Loucy (cell line): ENCODE data around the gene VEZF1.

Experiments
- H2AFZ ChIP-seq: fragments of 200-600 bp; sonication (generic); 2 replicates; pipeline ENCODE4 v1.6.0; 2016; ENCODE audit warnings: antibody characterized with exemption, mild to moderate bottlenecking, low read length, moderate library complexity
- H3F3A ChIP-seq: fragments of 200-600 bp; 2 replicates; pipeline ENCODE4 v1.6.0; 2016; ENCODE audit warnings: antibody characterized with exemption, low read depth, mild to moderate bottlenecking
- H3K27me3 ChIP-seq: fragments of 200-600 bp; sonication (generic); 2 replicates; pipeline ENCODE4 v1.6.1; 2014; ENCODE audit warnings: low read length, mild to moderate bottlenecking; ENCODE audit not compliant: insufficient read depth, poor library complexity, severe bottlenecking
- H3K36me3 ChIP-seq: fragments of 200-600 bp; sonication (generic); 2 replicates; pipeline ENCODE4 v1.6.1; 2016; ENCODE audit warnings: low read length; ENCODE audit not compliant: insufficient read depth
- H3K4me1 ChIP-seq: fragments of 200-600 bp; sonication (generic); 2 replicates; pipeline ENCODE4 v1.5.1; 2014; ENCODE audit warnings: low read length, mild to moderate bottlenecking; ENCODE audit not compliant: insufficient read depth, poor library complexity, severe bottlenecking
- H3K4me2 ChIP-seq: fragments of 200-600 bp; sonication (generic); 2 replicates; pipeline ENCODE4 v1.6.0; 2014; ENCODE audit warnings: antibody characterized with exemption, low read length, low read depth, mild to moderate bottlenecking; ENCODE audit not compliant: poor library complexity, severe bottlenecking
- H3K4me3 ChIP-seq: fragments of 200-600 bp; sonication (generic); 2 replicates; pipeline ENCODE4 v1.5.1; 2014; ENCODE audit warnings: low read length, mild to moderate bottlenecking, mixed read lengths; ENCODE audit not compliant: poor library complexity, severe bottlenecking
- H3K79me2 ChIP-seq: fragments of 200-600 bp; sonication (generic); 2 replicates; pipeline ENCODE4 v1.6.1; 2014; ENCODE audit warnings: low read length; ENCODE audit not compliant: insufficient read depth
- H3K9ac ChIP-seq: fragments of 200-600 bp; sonication (generic); 2 replicates; pipeline ENCODE4 v1.6.0; 2014; ENCODE audit warnings: mild to moderate bottlenecking, low read depth, low read length, moderate library complexity; ENCODE audit not compliant: poor library complexity, severe bottlenecking
- H3K9me2 ChIP-seq: fragments of 200-600 bp; sonication (generic); replicated peaks from 2 replicates; pipeline ENCODE4 v1.6.1; 2016; ENCODE audit warnings: low read depth, low read length, mixed read lengths
- H3K9me3 ChIP-seq: fragments of 200-600 bp; sonication (generic); 2 replicates; pipeline ENCODE4 v1.6.1; 2014; ENCODE audit warnings: mild to moderate bottlenecking, antibody characterized with exemption, low read length, low read depth; ENCODE audit not compliant: insufficient read depth
- H4K20me1 ChIP-seq: fragments of 200-600 bp; sonication (generic); 2 replicates; pipeline ENCODE4 v1.6.0; 2014; ENCODE audit warnings: antibody characterized with exemption, low read length, mild to moderate bottlenecking; ENCODE audit not compliant: insufficient read depth, poor library complexity, severe bottlenecking
- EZH2phosphoT487 ChIP-seq: fragments of 200-600 bp; IDR thresholded peaks from 2 replicates; pipeline ENCODE4 v1.6.1; 2018; ENCODE audit warnings: antibody characterized with exemption, mild to moderate bottlenecking, moderate library complexity, borderline replicate concordance
- TF ChIP-seq, protein P1 (sequence below): fragments of 200-600 bp; sonication (generic); conservative IDR thresholded peaks from 2 replicates; pipeline ENCODE4 v1.5.1; 2014; ENCODE audit warnings: mild to moderate bottlenecking, antibody characterized with exemption, low read length

VEZF1 gene

DNA sequence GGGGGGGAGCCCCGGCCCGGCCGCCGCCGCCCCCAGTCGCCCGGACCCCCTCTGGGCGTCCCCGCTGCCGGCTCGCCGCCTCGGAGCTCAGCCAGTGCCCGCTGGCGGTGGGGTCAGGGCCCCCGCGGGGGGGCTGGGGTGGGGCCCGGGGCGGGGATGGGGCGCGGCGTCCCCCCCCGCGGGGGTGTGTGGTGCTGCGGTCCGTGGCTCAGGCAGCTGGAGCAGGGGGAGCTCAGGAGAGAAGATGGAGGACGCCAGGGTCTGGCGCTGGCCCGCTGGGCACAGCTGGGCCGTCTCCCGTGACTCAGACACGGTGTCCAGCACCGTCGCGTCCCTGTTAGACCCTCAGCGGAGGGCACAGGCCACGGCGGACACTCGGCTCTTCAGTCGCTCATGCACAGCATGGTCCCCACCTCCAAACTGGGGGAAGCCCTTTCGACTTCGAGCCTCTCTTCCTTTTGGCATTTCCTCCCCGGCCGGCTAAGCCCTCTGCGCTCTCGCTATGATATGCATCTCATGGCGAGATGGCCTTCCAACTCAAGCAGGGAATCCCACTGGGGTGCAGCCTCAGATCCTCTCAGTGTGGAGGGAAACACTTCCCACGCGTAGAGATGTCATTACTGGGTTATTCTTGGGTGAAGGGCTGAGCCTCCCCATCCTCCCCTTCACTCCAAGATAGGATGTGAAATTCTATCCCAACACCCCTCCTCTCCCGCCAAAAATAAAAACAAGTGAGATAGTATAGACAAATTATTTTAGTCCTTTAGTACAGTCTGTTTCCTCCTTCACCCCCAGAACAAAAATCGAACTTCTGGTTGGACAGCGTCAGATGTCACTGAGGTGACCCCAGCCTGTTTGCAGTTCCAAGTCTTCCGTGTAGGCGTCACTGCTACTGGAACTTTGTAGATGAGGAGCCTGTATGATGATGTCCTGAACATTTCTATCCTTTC, 522 bp upstream of the VEZF1 start:
- Histone ChIP-seq H3F3A (no peaks in the 10 kb centered on the region), H3K4me2 (peak overlapping the region; percentile 85), H3K9me2 (no peaks in the 10 kb centered on the region), H3K27me3 (no peaks in the 10 kb centered on the region), H3K9me3 (no peaks in the 10 kb centered on the region), H4K20me1 (peaks cover 42% of the 10 kb centered on the region), H3K4me3 (peak overlapping the region; percentile 97), H3K4me1 (peaks cover 45% of the 10 kb centered on the region), H3K9ac (peak overlapping the region; percentile 90), H3K79me2 (peaks cover 50% of the 10 kb centered on the region), H2AFZ (peak overlapping the region; percentile 89), H3K36me3 (no peaks in the 10 kb centered on the region)
- TF ChIP-seq, protein P1, sequence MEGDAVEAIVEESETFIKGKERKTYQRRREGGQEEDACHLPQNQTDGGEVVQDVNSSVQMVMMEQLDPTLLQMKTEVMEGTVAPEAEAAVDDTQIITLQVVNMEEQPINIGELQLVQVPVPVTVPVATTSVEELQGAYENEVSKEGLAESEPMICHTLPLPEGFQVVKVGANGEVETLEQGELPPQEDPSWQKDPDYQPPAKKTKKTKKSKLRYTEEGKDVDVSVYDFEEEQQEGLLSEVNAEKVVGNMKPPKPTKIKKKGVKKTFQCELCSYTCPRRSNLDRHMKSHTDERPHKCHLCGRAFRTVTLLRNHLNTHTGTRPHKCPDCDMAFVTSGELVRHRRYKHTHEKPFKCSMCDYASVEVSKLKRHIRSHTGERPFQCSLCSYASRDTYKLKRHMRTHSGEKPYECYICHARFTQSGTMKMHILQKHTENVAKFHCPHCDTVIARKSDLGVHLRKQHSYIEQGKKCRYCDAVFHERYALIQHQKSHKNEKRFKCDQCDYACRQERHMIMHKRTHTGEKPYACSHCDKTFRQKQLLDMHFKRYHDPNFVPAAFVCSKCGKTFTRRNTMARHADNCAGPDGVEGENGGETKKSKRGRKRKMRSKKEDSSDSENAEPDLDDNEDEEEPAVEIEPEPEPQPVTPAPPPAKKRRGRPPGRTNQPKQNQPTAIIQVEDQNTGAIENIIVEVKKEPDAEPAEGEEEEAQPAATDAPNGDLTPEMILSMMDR: peak; percentile 25
- no peak for TF ChIP-seq EZH2phosphoT487

DNA sequence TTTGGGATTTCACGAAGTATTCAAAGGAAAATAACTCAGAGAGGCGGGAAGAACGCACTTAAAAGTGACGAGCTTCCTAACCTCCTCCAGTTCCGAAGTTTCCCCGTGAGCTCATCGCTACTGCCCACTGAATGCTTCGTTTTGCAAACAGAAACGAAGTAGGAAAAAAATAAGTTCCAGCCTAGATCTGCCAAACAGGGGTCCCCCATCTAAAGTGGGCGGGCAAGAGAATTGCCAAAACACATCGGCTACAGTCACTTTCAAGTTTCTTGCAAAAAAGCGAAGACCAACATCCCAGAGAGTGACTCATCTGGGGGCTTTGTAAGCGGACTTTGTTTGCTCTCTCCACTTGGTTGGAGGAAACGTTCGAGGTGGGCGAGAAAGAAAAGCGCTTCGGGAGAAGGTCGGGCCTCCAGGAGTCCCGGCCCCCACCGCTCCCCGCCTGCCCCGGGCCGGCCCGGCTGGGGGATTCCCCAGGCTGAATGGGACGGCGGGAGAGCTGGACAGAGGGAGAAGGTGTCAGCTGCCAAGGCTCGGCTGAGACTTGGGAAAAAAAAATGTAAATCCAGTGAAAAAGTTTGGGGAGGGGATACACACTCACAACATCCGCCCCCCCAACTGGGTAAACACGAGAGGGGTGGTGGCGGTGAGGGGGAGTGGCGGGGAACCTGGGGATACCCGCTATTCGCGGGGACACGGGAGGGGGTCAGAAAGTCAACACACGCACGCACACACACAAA, 1.0 kb downstream of the VEZF1 start:
- Histone ChIP-seq H3K79me2 (peaks cover 65% of the 10 kb centered on the region), H3K9ac (peak overlapping the region; percentile 90), H3K36me3 (0 out of 2 replicates have a peak, but pooled peaks cover 8% of the 10 kb centered on the region), H2AFZ (peak overlapping the region; percentile 75; the same call in 1 of the 2 replicates), H3K4me2 (peak overlapping the region; percentile 81), H3F3A (no peaks in the 10 kb centered on the region), H4K20me1 (peaks cover 56% of the 10 kb centered on the region), H3K9me3 (no peaks in the 10 kb centered on the region), H3K27me3 (no peaks in the 10 kb centered on the region), H3K4me1 (peaks cover 56% of the 10 kb centered on the region), H3K9me2 (no peaks in the 10 kb centered on the region), H3K4me3 (peak overlapping the region; percentile 97)
- TF ChIP-seq, protein P1: no peak

DNA sequence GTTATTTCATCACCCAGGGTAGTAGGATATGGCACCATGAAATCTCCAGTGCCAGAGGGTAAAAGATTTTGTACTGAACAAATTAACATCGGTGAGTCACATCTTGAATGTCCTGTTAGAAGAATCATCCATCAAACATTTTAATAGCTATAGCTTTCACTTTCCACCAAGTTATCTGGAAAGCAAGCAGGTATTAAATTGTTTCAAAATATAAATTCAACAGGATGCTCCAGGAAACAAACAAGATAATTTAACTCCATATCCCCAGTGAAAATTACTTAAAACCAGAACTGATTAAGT, 2.4 kb downstream of the VEZF1 start:
- Histone ChIP-seq H3K4me1 (peaks cover 68% of the 10 kb centered on the region), H3F3A (no peaks in the 10 kb centered on the region), H3K9ac (peak overlapping the region; percentile 90), H3K4me3 (peak overlapping the region; percentile 97), H3K36me3 (peaks cover 12% of the 10 kb centered on the region; the same call in 1 of the 2 replicates), H3K79me2 (peaks cover 79% of the 10 kb centered on the region), H3K4me2 (peak overlapping the region; percentile 81), H3K27me3 (no peaks in the 10 kb centered on the region), H4K20me1 (peaks cover 70% of the 10 kb centered on the region), H3K9me3 (no peaks in the 10 kb centered on the region), H2AFZ (no peak overlapping the region), H3K9me2 (no peaks in the 10 kb centered on the region)
- TF ChIP-seq, protein P1: no peak
- no peak for TF ChIP-seq EZH2phosphoT487
